SK-N-SH treated with all-trans-retinoic acid at 6 μM for 48 hours (cell line): ENCODE data around the gene GRIK4.

Experiments
- ATAC-seq: fragments of 200-7000 bp; cut with Tn5 transposase; 3 replicates; pipeline ENCODE4 v1.9.1; 2020; ENCODE audit warnings: mild to moderate bottlenecking, moderate library complexity
- ARNTL ChIP-seq: fragments of 450-650 bp; formaldehyde crosslinking; IDR thresholded peaks from 2 replicates; pipeline ENCODE4 v1.5.0; 2020; ENCODE audit warnings: low read depth, mild to moderate bottlenecking, moderate library complexity, borderline replicate concordance
- BACH2 ChIP-seq: fragments of 250-450 bp; sonication (Bioruptor Pico); IDR thresholded peaks from 2 replicates; pipeline ENCODE4 v1.9.0; 2021; ENCODE audit warnings: mild to moderate bottlenecking, borderline replicate concordance
- CREB5 ChIP-seq: fragments of 250-450 bp; sonication (Bioruptor Pico); IDR thresholded peaks from 2 replicates; pipeline ENCODE4 v1.5.1; 2020; ENCODE audit warnings: low read depth, mild to moderate bottlenecking, moderate library complexity
- CSDC2 ChIP-seq: fragments of 250-450 bp; sonication (Bioruptor Pico); IDR thresholded peaks from 2 replicates; pipeline ENCODE4 v1.5.0; 2020; ENCODE audit warnings: mild to moderate bottlenecking, moderate library complexity
- ESRRG ChIP-seq: fragments of 250-450 bp; sonication (Bioruptor Pico); IDR thresholded peaks from 2 replicates; pipeline ENCODE4 v1.6.1; 2021; ENCODE audit warnings: mild to moderate bottlenecking
- GLIS3 ChIP-seq: fragments of 250-450 bp; sonication (Bioruptor Pico); IDR thresholded peaks from 2 replicates; pipeline ENCODE4 v1.5.0; 2020; ENCODE audit warnings: mild to moderate bottlenecking, moderate library complexity
- ISL1 ChIP-seq: fragments of 250-450 bp; sonication (Bioruptor Pico); IDR thresholded peaks from 2 replicates; pipeline ENCODE4 v2.1.2; 2022; ENCODE audit warnings: mild to moderate bottlenecking, moderate library complexity
- OSR1 ChIP-seq: fragments of 250-450 bp; sonication (Bioruptor Pico); IDR thresholded peaks from 2 replicates; pipeline ENCODE4 v1.8.0; 2022; ENCODE audit warnings: moderate library complexity, mild to moderate bottlenecking, inconsistent platforms
- PPARA ChIP-seq: fragments of 250-450 bp; sonication (Bioruptor Pico); IDR thresholded peaks from 2 replicates; pipeline ENCODE4 v1.5.0; 2020; ENCODE audit warnings: mild to moderate bottlenecking, borderline replicate concordance
- RARB ChIP-seq: fragments of 250-450 bp; sonication (Bioruptor Pico); IDR thresholded peaks from 2 replicates; pipeline ENCODE4 v1.8.0; 2021; ENCODE audit warnings: mild to moderate bottlenecking, moderate library complexity
- SNAI2 ChIP-seq: fragments of 250-450 bp; sonication (Bioruptor Pico); IDR thresholded peaks from 2 replicates; pipeline ENCODE4 v1.5.0; 2020; ENCODE audit warnings: mild to moderate bottlenecking, moderate library complexity
- TCF4 ChIP-seq: fragments of 250-450 bp; sonication (Bioruptor Pico); IDR thresholded peaks from 2 replicates; pipeline ENCODE4 v1.8.0; 2021; ENCODE audit warnings: mild to moderate bottlenecking, moderate library complexity, borderline replicate concordance
- TOX ChIP-seq: fragments of 250-450 bp; sonication (Bioruptor Pico); IDR thresholded peaks from 2 replicates; pipeline ENCODE4 v1.8.0; 2021; ENCODE audit warnings: mild to moderate bottlenecking, moderate library complexity, borderline replicate concordance
- TSHZ2 ChIP-seq: fragments of 250-450 bp; sonication (Bioruptor Pico); IDR thresholded peaks from 2 replicates; pipeline ENCODE4 v1.5.0; 2020; ENCODE audit warnings: mild to moderate bottlenecking, moderate library complexity
- ZC3H10 ChIP-seq: fragments of 250-450 bp; sonication (Bioruptor Pico); IDR thresholded peaks from 2 replicates; pipeline ENCODE4 v1.5.1; 2021; ENCODE audit warnings: mild to moderate bottlenecking, moderate library complexity
- ZFP3 ChIP-seq: fragments of 250-450 bp; sonication (Bioruptor Pico); IDR thresholded peaks from 2 replicates; pipeline ENCODE4 v1.5.0; 2020; ENCODE audit warnings: mild to moderate bottlenecking, moderate library complexity
- ZFP30 ChIP-seq: fragments of 450-650 bp; formaldehyde crosslinking; IDR thresholded peaks from 2 replicates; pipeline ENCODE4 v1.5.0; 2022; ENCODE audit warnings: mild to moderate bottlenecking, moderate library complexity
- ZNF70 ChIP-seq: fragments of 450-650 bp; formaldehyde crosslinking; IDR thresholded peaks from 2 replicates; pipeline ENCODE4 v1.5.0; 2020; ENCODE audit warnings: mild to moderate bottlenecking, moderate library complexity
- ZNF8 ChIP-seq: fragments of 450-650 bp; formaldehyde crosslinking; IDR thresholded peaks from 2 replicates; pipeline ENCODE4 v1.5.0; 2020; ENCODE audit warnings: mild to moderate bottlenecking, moderate library complexity
- TF ChIP-seq, protein P1 (sequence below): fragments of 250-450 bp; sonication (Bioruptor Pico); IDR thresholded peaks from 2 replicates; pipeline ENCODE4 v1.5.1; 2021; ENCODE audit warnings: mild to moderate bottlenecking, moderate library complexity

GRIK4 gene

DNA sequence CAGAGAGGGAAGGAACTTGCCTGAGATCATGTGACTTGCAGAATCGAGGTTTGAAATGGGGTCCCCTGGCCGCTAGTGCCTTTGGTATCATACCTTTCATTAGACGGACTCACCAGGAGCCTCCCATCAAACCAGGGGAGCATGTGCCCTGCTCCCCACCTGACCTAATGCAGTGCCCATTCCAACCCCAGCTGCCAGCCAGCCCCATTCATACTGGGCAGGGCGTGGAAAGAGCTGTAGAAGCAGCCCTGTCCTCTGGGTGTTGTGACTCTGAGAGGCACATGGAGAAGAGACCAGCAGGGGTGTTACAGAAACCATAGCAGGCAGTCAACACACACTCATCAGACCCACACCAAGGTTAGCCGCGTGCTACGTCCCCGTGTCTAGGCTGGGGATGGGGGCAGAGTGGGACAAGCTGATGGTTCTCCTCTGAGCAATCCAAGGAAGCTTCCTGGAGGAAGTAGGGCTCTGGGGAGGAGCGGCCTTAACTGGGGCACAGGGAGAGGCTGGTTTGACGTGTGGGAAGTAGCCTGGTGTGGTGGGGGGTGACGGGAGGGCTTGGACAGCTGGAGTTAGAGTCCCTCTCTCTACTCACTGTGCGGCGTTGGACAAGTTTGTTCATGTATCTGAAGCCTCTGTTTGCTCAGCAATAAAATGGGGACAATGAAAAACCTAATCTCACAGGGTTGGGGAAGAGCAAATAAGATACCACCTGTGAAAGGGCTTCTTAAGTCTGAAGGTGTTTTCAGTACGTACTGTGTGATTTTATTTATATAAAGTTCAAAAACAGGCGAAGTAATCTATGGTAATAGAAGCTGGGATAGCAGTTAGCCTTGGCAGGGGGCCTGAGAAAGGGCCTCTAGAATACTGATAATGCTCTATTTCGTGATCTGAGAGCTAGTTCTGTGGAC lies 14.0 kb downstream of the GRIK4 start:
- TF ChIP-seq TOX (CRISPR knock-in tag) (no peak), TCF4 (no peak), GLIS3 (CRISPR knock-in tag) (no peak), OSR1 (CRISPR knock-in tag) (no peak), ZFP3 (CRISPR knock-in tag) (no peak), BACH2 (CRISPR knock-in tag) (no peak), ZFP30 (CRISPR knock-in tag) (no peak), CSDC2 (CRISPR knock-in tag) (no peak), RARB (CRISPR knock-in tag) (no peak), ISL1 (no peak), SNAI2 (no peak)
- TF ChIP-seq, protein P1, sequence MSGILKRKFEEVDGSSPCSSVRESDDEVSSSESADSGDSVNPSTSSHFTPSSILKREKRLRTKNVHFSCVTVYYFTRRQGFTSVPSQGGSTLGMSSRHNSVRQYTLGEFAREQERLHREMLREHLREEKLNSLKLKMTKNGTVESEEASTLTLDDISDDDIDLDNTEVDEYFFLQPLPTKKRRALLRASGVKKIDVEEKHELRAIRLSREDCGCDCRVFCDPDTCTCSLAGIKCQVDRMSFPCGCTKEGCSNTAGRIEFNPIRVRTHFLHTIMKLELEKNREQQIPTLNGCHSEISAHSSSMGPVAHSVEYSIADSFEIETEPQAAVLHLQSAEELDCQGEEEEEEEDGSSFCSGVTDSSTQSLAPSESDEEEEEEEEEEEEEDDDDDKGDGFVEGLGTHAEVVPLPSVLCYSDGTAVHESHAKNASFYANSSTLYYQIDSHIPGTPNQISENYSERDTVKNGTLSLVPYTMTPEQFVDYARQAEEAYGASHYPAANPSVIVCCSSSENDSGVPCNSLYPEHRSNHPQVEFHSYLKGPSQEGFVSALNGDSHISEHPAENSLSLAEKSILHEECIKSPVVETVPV (CRISPR knock-in tag): no peak
- no peak for ATAC-seq

DNA sequence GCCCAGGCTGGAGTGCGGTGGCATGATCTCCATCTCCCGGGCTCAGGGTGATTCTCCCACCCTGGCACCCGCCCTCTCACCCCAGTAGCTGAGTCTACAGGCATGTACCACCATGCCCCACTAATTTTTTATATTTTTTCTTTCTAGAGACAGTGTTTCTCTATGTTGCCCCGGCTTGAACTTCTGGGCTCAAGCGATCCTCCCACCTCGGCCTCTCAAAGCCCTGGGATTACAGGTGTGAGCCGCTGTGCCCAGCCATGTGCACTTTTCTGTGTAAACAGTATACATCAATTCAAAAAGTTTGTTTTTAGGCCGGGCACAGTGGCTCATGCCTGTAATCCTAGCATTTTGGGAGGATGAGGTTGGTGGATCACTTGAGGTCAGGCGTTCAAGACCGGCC lies 14.7 kb downstream of the GRIK4 start:
- no peak for TF ChIP-seq PPARA (CRISPR knock-in tag)
- ATAC-seq: no peak

DNA sequence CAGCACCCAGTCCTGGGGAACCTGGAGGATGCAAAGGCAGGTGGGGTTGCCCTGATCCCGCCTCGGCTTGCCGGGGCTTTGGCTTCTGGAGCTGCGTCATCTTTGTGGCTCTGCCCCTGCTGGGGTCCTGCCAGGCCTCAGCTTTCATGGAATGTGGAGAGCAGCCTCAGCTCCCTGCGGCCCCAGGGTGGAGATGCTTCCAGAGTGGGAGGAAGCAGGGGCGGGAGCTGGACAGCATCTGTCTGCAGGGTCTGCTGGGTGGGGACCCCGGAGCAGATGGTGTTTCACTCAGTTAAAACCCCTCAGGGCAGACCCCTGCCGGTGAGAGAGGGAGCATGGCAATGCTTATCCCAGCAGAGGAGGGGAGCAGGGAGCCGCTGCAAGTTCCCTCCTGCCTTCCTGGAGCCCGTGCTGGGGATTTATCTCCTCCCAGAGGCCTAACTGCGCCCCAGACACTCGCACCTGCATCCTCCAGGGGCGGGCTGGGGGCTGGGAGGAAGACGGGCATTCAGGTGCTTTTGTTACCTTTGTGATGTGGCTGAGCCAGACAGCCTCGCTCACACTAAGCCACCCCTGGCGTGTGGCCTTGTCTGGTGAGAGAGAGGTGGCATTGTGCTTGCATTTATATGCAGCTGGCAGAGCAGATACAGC lies 15.7 kb downstream of the GRIK4 start:
- ATAC-seq: peak; percentile 66
- TF ChIP-seq ZFP30 (CRISPR knock-in tag) (no peak), TCF4 (peak; percentile 27; the same call in 1 of the 2 replicates), OSR1 (CRISPR knock-in tag) (no peak), ARNTL (CRISPR knock-in tag) (no peak), PPARA (CRISPR knock-in tag) (no peak)

- no peak for TF ChIP-seq TSHZ2 (CRISPR knock-in tag)
- no peak for ATAC-seq
These were observed 17.2 kb downstream of the GRIK4 start for GRCh38 chr11:120528749-120529148.

GRCh38 chr11:120529214-120529613 lies 17.7 kb downstream of the GRIK4 start:
- no peak for TF ChIP-seq ESRRG
- no peak for TF ChIP-seq CREB5 (CRISPR knock-in tag)
- no peak for TF ChIP-seq ZC3H10 (CRISPR knock-in tag)
- TF ChIP-seq TOX (CRISPR knock-in tag): no peak
- no peak for TF ChIP-seq CSDC2 (CRISPR knock-in tag)
- TF ChIP-seq, protein P1 (CRISPR knock-in tag): no peak
- TF ChIP-seq ZFP30 (CRISPR knock-in tag): no peak
- TF ChIP-seq ZNF8 (CRISPR knock-in tag): no peak
- no peak for TF ChIP-seq ZNF70 (CRISPR knock-in tag)
- ATAC-seq: no peak
